Subcutaneous adipose tissue (tissue), 4 donors: ENCODE measurements around the gene CHAT. TPM values are rescaled to one million over a fixed set of nuclear protein-coding genes. Genes with fewer than 3 reads are reported as not detected.

Source experiments
- total RNA-seq, 4 donors: library from RNA; depleted of rRNA; stranded (reverse); fragments of >200 nt; gene quantifications; one replicate each; pipeline ENCODE4 v1.1.0, GENCODE V29; 2016
- TF ChIP-seq, protein P1 (sequence below): fragments of 450-650 bp; IDR thresholded peaks from one replicate; pipeline ENCODE4 v1.5.1; 2016; ENCODE audit warnings: low read depth, mild to moderate bottlenecking, control low read depth, antibody characterized with exemption, moderate library complexity

CHAT gene
- total RNA-seq, 4 donors from 2014 or later: not detected

DNA sequence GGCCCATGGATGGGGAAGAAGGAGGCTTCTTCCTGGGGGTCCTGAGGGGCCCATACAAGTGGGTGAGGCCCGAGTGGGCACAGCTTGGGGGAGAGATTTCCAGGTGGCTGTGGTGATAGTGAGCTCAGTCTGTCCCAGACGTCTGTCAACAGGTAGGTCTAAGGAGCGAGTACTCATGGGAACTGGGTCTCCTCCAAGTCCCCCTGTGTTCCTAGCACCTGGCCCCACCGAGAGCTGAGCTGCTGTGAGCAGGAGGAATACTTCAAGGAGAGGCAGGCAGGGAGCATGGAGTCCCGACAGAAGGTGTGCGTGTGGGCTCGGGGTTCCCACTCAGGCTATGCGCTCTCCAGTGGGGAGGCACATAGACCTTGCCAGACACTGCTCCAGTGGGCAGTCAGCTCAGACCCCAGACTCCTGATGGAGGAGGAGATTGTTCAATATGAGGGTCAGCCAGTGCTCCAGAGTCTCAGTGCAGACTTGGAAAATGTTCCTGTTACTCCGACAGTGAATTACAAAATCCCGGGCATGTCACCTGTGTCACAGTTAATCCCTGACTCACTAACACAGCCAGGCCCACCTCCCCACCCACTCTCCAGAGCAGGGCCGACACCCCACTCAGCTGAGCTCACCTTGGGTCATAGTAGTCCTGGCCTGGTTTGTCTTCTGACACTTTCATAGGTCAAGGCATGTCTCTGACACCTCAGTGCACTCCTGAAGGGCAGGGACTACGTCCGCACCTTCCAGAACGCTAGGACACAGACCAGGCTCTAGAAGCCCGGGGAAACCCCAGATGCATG lies 37.4 kb downstream of the CHAT start:
- TF ChIP-seq, protein P1, sequence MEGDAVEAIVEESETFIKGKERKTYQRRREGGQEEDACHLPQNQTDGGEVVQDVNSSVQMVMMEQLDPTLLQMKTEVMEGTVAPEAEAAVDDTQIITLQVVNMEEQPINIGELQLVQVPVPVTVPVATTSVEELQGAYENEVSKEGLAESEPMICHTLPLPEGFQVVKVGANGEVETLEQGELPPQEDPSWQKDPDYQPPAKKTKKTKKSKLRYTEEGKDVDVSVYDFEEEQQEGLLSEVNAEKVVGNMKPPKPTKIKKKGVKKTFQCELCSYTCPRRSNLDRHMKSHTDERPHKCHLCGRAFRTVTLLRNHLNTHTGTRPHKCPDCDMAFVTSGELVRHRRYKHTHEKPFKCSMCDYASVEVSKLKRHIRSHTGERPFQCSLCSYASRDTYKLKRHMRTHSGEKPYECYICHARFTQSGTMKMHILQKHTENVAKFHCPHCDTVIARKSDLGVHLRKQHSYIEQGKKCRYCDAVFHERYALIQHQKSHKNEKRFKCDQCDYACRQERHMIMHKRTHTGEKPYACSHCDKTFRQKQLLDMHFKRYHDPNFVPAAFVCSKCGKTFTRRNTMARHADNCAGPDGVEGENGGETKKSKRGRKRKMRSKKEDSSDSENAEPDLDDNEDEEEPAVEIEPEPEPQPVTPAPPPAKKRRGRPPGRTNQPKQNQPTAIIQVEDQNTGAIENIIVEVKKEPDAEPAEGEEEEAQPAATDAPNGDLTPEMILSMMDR: no peak

DNA sequence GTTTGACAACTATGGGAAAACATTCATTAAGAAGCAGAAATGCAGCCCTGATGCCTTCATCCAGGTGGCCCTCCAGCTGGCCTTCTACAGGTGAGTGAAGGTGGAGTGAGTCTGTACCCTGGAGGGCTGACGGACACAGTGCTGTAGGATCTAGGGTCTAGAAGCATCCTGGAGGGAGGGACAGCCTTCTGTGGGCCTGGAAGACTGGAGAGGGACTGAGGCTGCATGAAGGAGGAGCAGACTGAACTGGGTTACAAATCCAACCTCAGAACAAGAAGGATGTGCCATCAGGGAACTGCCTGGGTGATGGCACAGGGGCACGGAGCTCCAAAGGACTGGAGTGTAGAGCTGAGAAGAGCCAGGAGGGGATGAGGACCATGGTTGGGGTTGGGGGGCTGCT lies 38.1 kb downstream of the CHAT start:
- TF ChIP-seq, protein P1: no peak

DNA sequence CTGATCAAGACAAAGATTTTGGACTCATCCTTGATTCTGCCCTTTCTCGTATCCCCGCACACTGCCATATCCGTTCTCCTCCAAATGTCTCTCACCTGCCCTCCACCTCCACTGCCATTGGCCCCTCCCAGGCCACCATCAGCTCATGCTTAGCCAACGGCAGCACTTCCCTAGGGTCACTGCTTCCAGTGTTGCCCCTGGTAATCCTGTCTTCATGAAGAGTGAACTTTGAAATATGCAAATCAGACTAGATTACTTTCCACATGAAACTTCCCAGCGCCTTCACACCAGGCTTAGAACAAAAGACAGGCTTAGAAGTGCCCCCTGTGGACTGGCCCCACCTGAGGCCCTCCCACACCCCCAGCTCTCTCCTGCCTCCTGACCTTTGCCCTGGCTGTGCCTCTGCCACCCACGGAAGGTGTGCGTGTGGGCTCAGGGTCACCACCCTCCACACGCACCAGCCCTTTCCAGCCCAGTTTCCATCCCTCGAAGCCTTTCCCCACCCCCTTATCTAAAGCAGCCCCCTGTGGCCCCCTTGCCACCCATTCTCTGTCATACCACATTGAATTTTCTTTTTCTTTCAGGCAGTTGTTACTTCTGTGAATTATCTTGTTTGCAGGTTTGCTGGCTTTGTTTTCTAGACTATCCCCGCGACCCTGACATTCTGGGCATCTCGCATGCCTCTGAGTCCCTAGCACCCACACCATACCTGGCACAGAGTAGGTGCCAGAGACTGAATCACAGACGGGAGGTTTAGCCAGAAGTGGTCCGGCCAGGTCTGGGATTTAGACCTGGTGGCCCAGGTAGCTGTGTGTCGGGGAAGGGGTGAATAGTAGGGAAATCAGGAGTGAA lies 38.8 kb downstream of the CHAT start:
- TF ChIP-seq, protein P1: no peak

- TF ChIP-seq, protein P1: no peak
These were observed 39.6 kb downstream of the CHAT start for GRCh38 chr10:49653273-49653929.

GRCh38 chr10:49654036-49654693 lies 40.3 kb downstream of the CHAT start:
- TF ChIP-seq, protein P1: no peak

- TF ChIP-seq, protein P1: no peak
These were observed 41.3 kb downstream of the CHAT start for GRCh38 chr10:49655099-49655498.
